NT2/D1 (cell line): ENCODE measurements around the gene BACH2.

Experiments used
- DNase-seq: peaks from one replicate; pipeline ENCODE4 v3.0.0-alpha.2; 2011; ENCODE audit warnings: low read depth, low spot score
- H3K27me3 ChIP-seq: 2 replicates; pipeline ENCODE4 v1.6.0; 2011; ENCODE audit warnings: mild to moderate bottlenecking; ENCODE audit not compliant: insufficient read length, insufficient read depth
- H3K36me3 ChIP-seq: 2 replicates; pipeline ENCODE4 v1.6.1; 2011; ENCODE audit warnings: mild to moderate bottlenecking, low read length, mixed read lengths; ENCODE audit not compliant: insufficient read depth, insufficient read length
- H3K4me1 ChIP-seq: 2 replicates; pipeline ENCODE4 v1.5.1; 2011; ENCODE audit not compliant: insufficient read depth, insufficient read length
- H3K4me3 ChIP-seq: 2 replicates; pipeline ENCODE4 v1.5.1; 2011; ENCODE audit warnings: low read depth; ENCODE audit not compliant: insufficient read length
- H3K9ac ChIP-seq: 2 replicates; pipeline ENCODE4 v1.6.0; 2011; ENCODE audit warnings: low read depth; ENCODE audit not compliant: insufficient read length
- H3K9me3 ChIP-seq: 2 replicates; pipeline ENCODE4 v1.5.1; 2011; ENCODE audit warnings: mild to moderate bottlenecking, low read length; ENCODE audit not compliant: insufficient read depth
- SUZ12 ChIP-seq: IDR thresholded peaks from 2 replicates; pipeline ENCODE4 v1.6.1; 2011; ENCODE audit not compliant: insufficient read length, insufficient read depth; ENCODE audit errors: extremely low read depth
- YY1 ChIP-seq: IDR thresholded peaks from 2 replicates; pipeline ENCODE4 v1.6.1; 2011; ENCODE audit not compliant: insufficient read length, insufficient read depth
- ZNF274 ChIP-seq: IDR thresholded peaks from 2 replicates; pipeline ENCODE4 v1.6.1; 2011; ENCODE audit warnings: mild to moderate bottlenecking, low read depth, low read length

BACH2 gene

DNA sequence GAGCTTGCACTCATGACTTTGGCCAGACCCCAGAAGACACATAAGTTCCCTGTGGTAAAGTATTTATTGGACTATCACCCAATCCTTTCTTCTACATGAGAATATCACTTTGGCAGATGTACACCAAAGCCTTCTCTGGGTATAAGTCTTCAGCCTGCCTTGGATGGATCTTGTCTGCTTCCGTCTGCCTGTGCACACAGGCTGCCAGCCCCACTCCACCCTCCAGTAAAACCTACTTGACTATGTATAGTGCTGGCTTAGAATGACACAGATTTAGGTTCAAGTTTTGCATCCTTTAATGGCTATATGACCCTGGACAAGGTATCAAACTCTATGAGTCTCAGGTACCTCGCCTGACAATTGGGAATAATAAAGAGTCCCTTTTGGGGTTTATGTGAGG lies 63.4 kb downstream of the BACH2 start:
- Histone ChIP-seq H3K36me3 (no peaks in the 10 kb centered on the region), H3K9ac (no peak overlapping the region), H3K9me3 (no peaks in the 10 kb centered on the region), H3K27me3 (no peaks in the 10 kb centered on the region), H3K4me1 (no peaks in the 10 kb centered on the region), H3K4me3 (no peak overlapping the region)
- TF ChIP-seq SUZ12 (no peak), ZNF274 (no peak), YY1 (no peak)
- DNase-seq = no peak

- TF ChIP-seq YY1 (no peak), ZNF274 (no peak), SUZ12 (no peak)
These were observed 64.8 kb downstream of the BACH2 start for GRCh38 chr6:90231798-90232197.

GRCh38 chr6:90231308-90231707 lies 65.3 kb downstream of the BACH2 start:
- no peak overlapping the region for H3K9ac ChIP-seq
- DNase-seq = no peak
- no peaks in the 10 kb centered on the region for H3K9me3 ChIP-seq
- H3K4me1 ChIP-seq = no peaks in the 10 kb centered on the region
- H3K4me3 ChIP-seq = no peak overlapping the region
- no peak for TF ChIP-seq SUZ12
- TF ChIP-seq YY1 = no peak
- TF ChIP-seq ZNF274 = no peak
- H3K27me3 ChIP-seq = no peaks in the 10 kb centered on the region
- no peaks in the 10 kb centered on the region for H3K36me3 ChIP-seq

More at GRCh38 chr6:90231798-90232197, 64.8 kb downstream of the BACH2 start:
- Histone ChIP-seq H3K9ac (no peak overlapping the region), H3K36me3 (no peaks in the 10 kb centered on the region), H3K4me3 (no peak overlapping the region), H3K27me3 (no peaks in the 10 kb centered on the region), H3K9me3 (no peaks in the 10 kb centered on the region), H3K4me1 (no peaks in the 10 kb centered on the region)
- DNase-seq = no peak

DNA sequence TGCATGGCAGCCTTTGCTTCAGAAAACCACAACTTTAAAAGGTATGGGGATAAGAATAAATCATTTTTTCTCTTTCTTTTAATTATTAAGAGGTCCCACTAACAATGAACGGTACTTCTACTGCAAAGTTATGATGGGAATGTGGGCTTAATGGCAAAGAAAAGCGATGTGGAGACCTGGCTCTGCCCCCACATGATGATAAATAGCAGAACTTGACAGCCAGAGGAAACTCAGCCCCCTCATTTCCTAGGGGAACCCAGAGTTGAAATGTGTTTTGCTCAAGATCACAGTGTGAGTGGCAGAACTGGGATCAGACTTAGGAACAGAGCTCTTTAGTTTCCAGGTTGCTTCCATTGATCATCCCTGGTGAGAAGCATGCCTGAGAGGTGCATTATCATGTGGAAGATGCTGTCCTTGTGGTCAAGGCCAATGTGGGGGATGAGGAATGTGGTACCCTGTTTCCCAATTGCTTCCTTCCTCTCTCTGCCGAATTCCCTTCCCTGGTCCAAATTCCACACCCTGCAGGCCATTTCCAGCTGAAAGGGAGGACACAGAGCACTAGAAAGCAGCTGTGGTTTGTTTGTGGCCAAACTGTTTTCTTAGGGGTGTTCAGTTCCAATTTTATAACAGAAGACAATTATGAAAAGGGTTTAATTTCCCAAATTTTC lies 66.0 kb downstream of the BACH2 start:
- Histone ChIP-seq H3K4me1 (no peaks in the 10 kb centered on the region), H3K27me3 (no peaks in the 10 kb centered on the region), H3K4me3 (no peak overlapping the region), H3K36me3 (no peaks in the 10 kb centered on the region), H3K9ac (no peak overlapping the region), H3K9me3 (no peaks in the 10 kb centered on the region)
- no peak for TF ChIP-seq ZNF274
- TF ChIP-seq YY1 = no peak
- TF ChIP-seq SUZ12 = no peak
- DNase-seq = no peak

DNA sequence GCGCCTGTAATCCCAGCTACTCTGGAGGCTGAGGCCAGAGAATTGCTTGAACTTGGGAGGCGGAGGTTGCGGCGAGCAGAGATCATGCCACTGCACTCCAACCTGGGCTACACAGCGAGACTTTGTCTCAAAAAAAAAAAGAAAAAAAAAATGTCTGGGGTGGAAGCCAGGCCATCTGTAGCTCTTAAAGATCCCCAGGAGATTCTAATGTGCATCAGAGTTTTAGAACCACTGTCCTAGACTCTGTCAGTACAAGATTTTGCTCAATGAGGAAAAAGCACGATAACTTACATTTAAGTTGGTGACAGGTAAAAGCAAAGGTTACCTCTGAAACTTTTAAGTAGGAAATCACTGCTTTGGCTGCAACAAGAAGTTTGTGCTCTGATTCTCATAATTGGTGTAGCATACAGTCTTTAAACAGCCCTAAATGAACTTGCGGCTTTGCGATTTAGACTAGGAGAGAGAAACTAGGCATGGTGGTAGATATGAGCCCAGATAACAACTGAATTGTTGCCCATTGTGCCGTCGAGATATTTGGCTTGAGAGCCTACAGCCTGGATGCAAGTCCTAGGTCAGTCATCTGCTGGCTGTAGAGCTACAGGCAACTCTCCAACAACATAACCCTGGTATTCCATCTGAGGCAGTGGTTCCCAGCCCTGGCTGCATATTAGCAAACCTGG lies 67.2 kb downstream of the BACH2 start:
- Histone ChIP-seq H3K4me1 (no peaks in the 10 kb centered on the region), H3K4me3 (no peak overlapping the region), H3K27me3 (no peaks in the 10 kb centered on the region), H3K36me3 (no peaks in the 10 kb centered on the region), H3K9me3 (no peaks in the 10 kb centered on the region), H3K9ac (no peak overlapping the region)
- no peak for DNase-seq
- TF ChIP-seq ZNF274 = no peak
- no peak for TF ChIP-seq SUZ12
- TF ChIP-seq YY1 = no peak

GRCh38 chr6:90227673-90228072 lies 69.0 kb downstream of the BACH2 start:
- H3K27me3 ChIP-seq = no peaks in the 10 kb centered on the region
- no peak overlapping the region for H3K4me3 ChIP-seq
- no peak for DNase-seq
- TF ChIP-seq SUZ12 = no peak
- no peak for TF ChIP-seq YY1
- TF ChIP-seq ZNF274 = no peak
- peaks cover 17% of the 10 kb centered on the region for H3K9me3 ChIP-seq
- H3K4me1 ChIP-seq = no peaks in the 10 kb centered on the region
- H3K9ac ChIP-seq = no peak overlapping the region
- no peaks in the 10 kb centered on the region for H3K36me3 ChIP-seq

DNA sequence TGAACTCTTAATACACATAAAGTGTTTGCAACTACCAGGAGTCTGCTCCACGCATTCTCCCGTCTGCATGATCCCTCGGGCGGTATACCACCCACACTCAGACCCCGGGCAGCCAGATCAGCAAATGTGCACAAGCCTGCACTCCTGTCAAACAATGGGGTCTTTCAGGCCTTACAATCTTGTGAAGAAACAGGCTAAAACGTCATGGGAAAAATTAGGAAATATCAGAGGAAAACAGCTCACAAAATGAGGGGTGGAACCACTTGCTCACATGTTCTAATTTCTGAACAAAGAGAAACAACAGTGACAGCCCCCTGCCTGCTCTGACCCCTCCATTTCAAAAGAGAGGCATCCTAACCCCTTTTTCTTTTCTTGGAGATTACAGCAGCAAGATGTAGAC lies 69.4 kb downstream of the BACH2 start:
- no peak for DNase-seq
- Histone ChIP-seq H3K4me3 (no peak overlapping the region), H3K4me1 (no peaks in the 10 kb centered on the region), H3K27me3 (no peaks in the 10 kb centered on the region), H3K9me3 (peaks cover 22% of the 10 kb centered on the region), H3K9ac (no peak overlapping the region), H3K36me3 (no peaks in the 10 kb centered on the region)
- TF ChIP-seq ZNF274 (no peak), SUZ12 (no peak), YY1 (no peak)
